Measurements from ENCODE around the gene MTHFR. TPM values are rescaled to one million over a fixed set of nuclear protein-coding genes. Genes with fewer than 3 reads are reported as not detected.

The MTHFR gene
- total RNA-seq, 4 donors from 2014 or later, result 18.6 to 46.7 (median 27.9) TPM

- 61 to 81% methylated on average over 5 to 6 of the region's 12 CpGs for WGBS, 2 donors (ENCODE audit: low coverage in 1 of 2)
- no peak for TF ChIP-seq POLR2AphosphoS5 (IDR thresholded peaks at IDR 0.05)
- no peak for TF ChIP-seq EP300 (IDR thresholded peaks at IDR 0.05)
- TF ChIP-seq, protein P1, sequence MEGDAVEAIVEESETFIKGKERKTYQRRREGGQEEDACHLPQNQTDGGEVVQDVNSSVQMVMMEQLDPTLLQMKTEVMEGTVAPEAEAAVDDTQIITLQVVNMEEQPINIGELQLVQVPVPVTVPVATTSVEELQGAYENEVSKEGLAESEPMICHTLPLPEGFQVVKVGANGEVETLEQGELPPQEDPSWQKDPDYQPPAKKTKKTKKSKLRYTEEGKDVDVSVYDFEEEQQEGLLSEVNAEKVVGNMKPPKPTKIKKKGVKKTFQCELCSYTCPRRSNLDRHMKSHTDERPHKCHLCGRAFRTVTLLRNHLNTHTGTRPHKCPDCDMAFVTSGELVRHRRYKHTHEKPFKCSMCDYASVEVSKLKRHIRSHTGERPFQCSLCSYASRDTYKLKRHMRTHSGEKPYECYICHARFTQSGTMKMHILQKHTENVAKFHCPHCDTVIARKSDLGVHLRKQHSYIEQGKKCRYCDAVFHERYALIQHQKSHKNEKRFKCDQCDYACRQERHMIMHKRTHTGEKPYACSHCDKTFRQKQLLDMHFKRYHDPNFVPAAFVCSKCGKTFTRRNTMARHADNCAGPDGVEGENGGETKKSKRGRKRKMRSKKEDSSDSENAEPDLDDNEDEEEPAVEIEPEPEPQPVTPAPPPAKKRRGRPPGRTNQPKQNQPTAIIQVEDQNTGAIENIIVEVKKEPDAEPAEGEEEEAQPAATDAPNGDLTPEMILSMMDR (IDR thresholded peaks at IDR 0.05), result no peak
- no peak for TF ChIP-seq POLR2A (IDR thresholded peaks at IDR 0.05)
- H3K4me1 ChIP-seq, result peaks cover 0 to 20% (median 12%) of the 10 kb centered on the region in 3 donors
- H3K9me3 ChIP-seq, result no peaks in the 10 kb centered on the region
- no peak overlapping the region for H3K4me3 ChIP-seq
- H3K27me3 ChIP-seq, result no peaks in the 10 kb centered on the region
- H3K27ac ChIP-seq, result no peak overlapping the region
- ATAC-seq, result no peak
- H3K36me3 ChIP-seq, result no peaks in the 10 kb centered on the region
Observed at GRCh38 chr1:11781297-11781696, 24.5 kb downstream of the MTHFR start.

DNA sequence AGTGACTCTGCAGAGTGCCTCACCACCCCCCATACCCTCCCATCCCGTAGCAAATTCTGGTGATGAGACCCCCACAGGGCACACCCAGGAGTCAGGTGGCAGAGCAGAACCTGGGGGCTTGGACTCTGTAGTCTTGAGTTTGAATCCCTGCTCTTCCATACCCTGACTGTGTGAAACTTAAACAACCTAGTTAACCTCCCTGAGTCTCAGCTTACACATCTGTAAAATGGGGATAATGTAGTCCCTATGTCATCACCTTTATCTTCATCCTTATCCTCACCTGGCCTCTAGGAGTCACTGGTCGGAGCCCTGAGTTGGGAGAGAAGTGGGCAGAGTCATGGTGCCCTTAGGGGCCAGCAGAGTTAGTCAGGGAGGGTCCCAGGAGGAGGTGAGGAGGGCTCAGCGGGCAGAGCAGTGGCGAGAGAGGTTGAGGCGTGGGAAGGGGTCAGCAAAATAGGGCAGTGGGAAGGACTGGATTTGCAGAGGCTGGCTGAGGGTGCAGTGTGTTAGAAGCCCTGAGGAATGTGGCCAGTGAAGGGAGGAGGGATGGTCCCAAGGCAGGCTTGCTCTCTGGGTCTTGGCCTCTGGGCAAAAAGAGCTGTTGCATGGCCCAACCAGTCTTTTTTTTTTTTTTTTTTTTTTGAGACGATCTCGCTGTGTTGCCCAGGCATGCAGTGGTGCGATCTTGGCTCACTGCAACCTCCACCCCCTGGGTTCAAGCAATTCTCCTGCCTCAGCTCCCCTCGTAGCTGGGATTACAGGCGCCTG is 25.2 kb downstream of the MTHFR start:
- H3K27me3 ChIP-seq, result no peaks in the 10 kb centered on the region
- no peak for ATAC-seq
- H3K36me3 ChIP-seq, result no peaks in the 10 kb centered on the region
- 76 to 94% methylated on average over 3 to 8 of the region's 10 CpGs for WGBS, 2 donors (ENCODE audit: low coverage in 1 of 2)
- TF ChIP-seq, protein P1 (IDR thresholded peaks at IDR 0.05), result no peak
- TF ChIP-seq EP300 (IDR thresholded peaks at IDR 0.05) (no peak), POLR2AphosphoS5 (IDR thresholded peaks at IDR 0.05) (no peak), POLR2A (IDR thresholded peaks at IDR 0.05) (no peak)
- no peak overlapping the region for H3K27ac ChIP-seq
- no peak overlapping the region for H3K4me3 ChIP-seq
- H3K4me1 ChIP-seq, result peaks cover 0 to 13% (median 10%) of the 10 kb centered on the region in 3 donors
- H3K9me3 ChIP-seq, result no peaks in the 10 kb centered on the region

- TF ChIP-seq POLR2AphosphoS5 (IDR thresholded peaks at IDR 0.05), result no peak
- TF ChIP-seq POLR2A (IDR thresholded peaks at IDR 0.05), result no peak
- no peak overlapping the region for H3K27ac ChIP-seq
- no peaks in the 10 kb centered on the region for H3K9me3 ChIP-seq
- peaks cover 0 to 6% (median 4%) of the 10 kb centered on the region in 3 donors for H3K4me1 ChIP-seq
- 87 to 100% methylated on average over 1 to 3 of the region's 13 CpGs for WGBS, 2 donors (ENCODE audit: low coverage in 1 of 2)
- H3K36me3 ChIP-seq, result no peaks in the 10 kb centered on the region
- H3K4me3 ChIP-seq, result no peak overlapping the region
- H3K27me3 ChIP-seq, result no peaks in the 10 kb centered on the region
- ATAC-seq, result peak; percentile 13
Observed at GRCh38 chr1:11779715-11780379, 25.9 kb downstream of the MTHFR start.

GRCh38 chr1:11778844-11779623 is 26.7 kb downstream of the MTHFR start:
- no peak for ATAC-seq
- Histone ChIP-seq H3K4me3 (no peak overlapping the region), H3K27ac (no peak overlapping the region), H3K4me1 (no peaks in the 10 kb centered on the region), H3K36me3 (no peaks in the 10 kb centered on the region), H3K9me3 (no peaks in the 10 kb centered on the region), H3K27me3 (no peaks in the 10 kb centered on the region)
- WGBS, 2 donors (ENCODE audit: low coverage in 1 of 2), result 100% methylated on average over 2 to 3 of the region's 15 CpGs
- TF ChIP-seq EP300 (IDR thresholded peaks at IDR 0.05), result no peak
- TF ChIP-seq, protein P1 (IDR thresholded peaks at IDR 0.05), result no peak
- no peak for TF ChIP-seq POLR2A (IDR thresholded peaks at IDR 0.05)
- no peak for TF ChIP-seq POLR2AphosphoS5 (IDR thresholded peaks at IDR 0.05)

GRCh38 chr1:11778336-11778735 is 27.4 kb downstream of the MTHFR start:
- Histone ChIP-seq H3K27ac (no peak overlapping the region), H3K4me1 (no peaks in the 10 kb centered on the region), H3K36me3 (no peaks in the 10 kb centered on the region), H3K27me3 (no peaks in the 10 kb centered on the region), H3K9me3 (no peaks in the 10 kb centered on the region), H3K4me3 (no peak overlapping the region)
- no peak for ATAC-seq
- 100% methylated on average over 1 of the region's 9 CpGs; no CpG with 5 or more reads in 1 of the 2 donors for WGBS, 2 donors (ENCODE audit: low coverage in 1 of 2)
- TF ChIP-seq POLR2AphosphoS5 (IDR thresholded peaks at IDR 0.05) (no peak), EP300 (IDR thresholded peaks at IDR 0.05) (no peak), POLR2A (IDR thresholded peaks at IDR 0.05) (no peak)
- TF ChIP-seq, protein P1 (IDR thresholded peaks at IDR 0.05), result no peak

Measured in gastroesophageal sphincter (tissue), 4 donors.